Muscle layer of duodenum (tissue), 2 donors: ENCODE measurements around the gene HNRNPA0.
"Not testable (repeated sequence)": the region's sequence is repeated elsewhere in the genome, so short reads cannot be mapped to it uniquely, and the experiment has no call there.

Experiments used
- H3K27ac ChIP-seq: one replicate; pipeline ENCODE4 v1.7.0; 2013; ENCODE audit warnings: mild to moderate bottlenecking, low read length
- H3K27me3 ChIP-seq: one replicate; pipeline ENCODE4 v1.7.0; 2013; ENCODE audit warnings: low read depth, mild to moderate bottlenecking, control low read depth, low read length
- H3K36me3 ChIP-seq, 2 donors: one replicate each; pipeline ENCODE4 v1.7.0; 2013; ENCODE audit warnings: low read length in 2 of 2, control low read depth in 1 of 2, mild to moderate bottlenecking in 1 of 2; ENCODE audit not compliant: insufficient read depth in 2 of 2, control insufficient read depth in 1 of 2
- H3K4me1 ChIP-seq, 2 donors: one replicate each; pipeline ENCODE4 v1.7.0; 2013; ENCODE audit warnings: low read length in 2 of 2, mild to moderate bottlenecking in 2 of 2, control low read depth in 1 of 2, moderate library complexity in 1 of 2; ENCODE audit not compliant: insufficient read depth in 2 of 2, control insufficient read depth in 1 of 2
- H3K4me3 ChIP-seq, 2 donors: one replicate each; pipeline ENCODE4 v1.7.0; 2013; ENCODE audit warnings: low read length in 2 of 2, low read depth in 1 of 2, mild to moderate bottlenecking in 1 of 2
- H3K9me3 ChIP-seq, 2 donors: one replicate each; pipeline ENCODE4 v1.7.0; 2013; ENCODE audit warnings: low read length in 2 of 2, control low read depth in 1 of 2, mild to moderate bottlenecking in 1 of 2; ENCODE audit not compliant: control insufficient read depth in 1 of 2
- donor health status: healthy.

The HNRNPA0 gene

DNA sequence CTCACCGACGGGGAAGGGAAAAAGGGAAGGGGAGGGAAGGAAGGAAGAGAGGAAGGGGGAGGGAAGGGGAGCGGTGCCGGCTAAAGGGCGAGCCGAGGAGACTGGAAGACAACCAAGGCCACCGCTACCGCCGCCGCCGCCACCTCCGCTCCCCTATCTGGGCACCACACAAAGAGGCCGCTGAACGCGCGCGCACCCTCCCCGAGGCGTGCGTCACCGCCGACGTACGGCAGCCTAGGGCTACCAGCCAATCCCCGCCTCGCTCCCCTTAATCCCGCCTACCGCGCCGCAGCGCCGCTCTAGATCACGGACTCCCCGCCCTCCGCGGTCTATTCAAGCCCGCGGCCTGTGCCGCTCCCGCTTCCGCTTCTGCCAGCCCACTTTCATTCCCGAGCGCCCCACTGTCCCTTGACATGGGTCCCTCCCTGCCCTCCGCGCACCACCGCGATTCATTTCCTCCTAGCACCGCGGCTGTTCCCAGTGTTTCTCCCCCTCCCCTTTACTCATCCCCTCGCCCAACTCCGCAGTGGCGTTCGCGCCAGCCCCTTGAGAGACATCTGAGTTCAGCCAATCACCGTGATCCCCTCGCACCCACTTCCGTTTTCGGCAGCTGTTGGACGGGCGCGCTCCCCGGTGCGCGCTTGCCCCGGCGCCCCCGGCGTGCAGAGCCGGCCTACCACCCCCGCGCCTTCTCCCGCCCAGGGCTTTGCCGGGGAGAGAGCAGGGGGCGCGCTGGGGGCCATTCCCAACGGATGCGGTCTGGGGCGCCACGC, at the start of gene HNRNPA0:
TSS of gene HNRNPA0 (minus strand) at position 176 of the 773 bp plus-strand sequence. CDS start 297 bp downstream, outside the sequence.
- Histone ChIP-seq H3K36me3 (peaks cover 4 to 7% of the 10 kb centered on the region in 2 donors), H3K27me3 (no peaks in the 10 kb centered on the region), H3K4me1 (peaks cover 11 to 24% of the 10 kb centered on the region in 2 donors), H3K27ac (peak within 1 kb of the TSS; percentile 99), H3K9me3 (no peaks in the 10 kb centered on the region), H3K4me3 (peak within 1 kb of the TSS; percentile 88 to 94)

DNA sequence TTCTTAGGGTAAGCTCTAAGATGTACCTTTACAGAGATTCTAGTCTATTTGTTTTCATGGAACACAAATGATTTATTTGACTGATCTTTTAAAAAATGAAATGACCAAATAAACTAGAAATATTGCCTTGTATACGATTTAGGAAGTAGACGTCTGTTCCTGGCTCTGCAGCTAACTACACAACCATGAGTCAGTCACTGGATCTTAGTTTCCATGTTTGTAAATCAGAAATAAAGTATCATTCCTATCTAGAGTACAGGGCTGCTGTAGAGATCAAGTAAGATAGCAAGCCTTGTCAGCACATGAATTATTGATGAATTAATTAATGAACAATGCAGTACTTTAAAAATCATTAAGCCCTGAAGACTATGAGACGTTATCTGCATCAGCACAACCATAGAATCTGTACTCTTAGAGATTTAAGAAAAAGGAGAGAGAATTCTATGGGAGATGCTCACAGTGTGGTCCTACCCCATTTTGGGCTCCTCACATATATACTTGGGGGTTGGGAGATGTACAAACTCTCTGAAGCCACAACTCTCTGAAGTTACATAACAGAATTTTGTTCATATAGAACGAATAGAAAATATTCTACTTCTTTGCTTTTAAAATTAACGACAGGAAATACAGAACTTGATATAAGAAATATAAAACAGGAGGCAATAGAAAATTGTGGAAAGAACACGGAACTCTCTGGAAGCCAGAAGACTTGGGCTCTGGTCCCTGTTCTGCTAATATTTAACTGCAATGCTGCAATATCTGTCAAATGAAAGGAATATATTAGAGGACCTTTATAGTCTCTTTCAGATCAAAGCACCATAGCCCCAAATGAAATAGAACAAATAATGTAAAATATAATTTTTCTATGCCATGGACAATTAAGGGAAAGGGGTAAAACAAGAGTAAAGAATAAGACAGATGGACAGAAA, 48.4 kb upstream of the HNRNPA0 start:
- no peaks in the 10 kb centered on the region for H3K9me3 ChIP-seq
- peak overlapping the region; percentile 21 for H3K27ac ChIP-seq
- peak overlapping the region in 1 of 2 donors; percentile 3 for H3K4me3 ChIP-seq
- H3K4me1 ChIP-seq, result no peaks in the 10 kb centered on the region
- H3K27me3 ChIP-seq, result no peaks in the 10 kb centered on the region
- no peaks in the 10 kb centered on the region for H3K36me3 ChIP-seq

DNA sequence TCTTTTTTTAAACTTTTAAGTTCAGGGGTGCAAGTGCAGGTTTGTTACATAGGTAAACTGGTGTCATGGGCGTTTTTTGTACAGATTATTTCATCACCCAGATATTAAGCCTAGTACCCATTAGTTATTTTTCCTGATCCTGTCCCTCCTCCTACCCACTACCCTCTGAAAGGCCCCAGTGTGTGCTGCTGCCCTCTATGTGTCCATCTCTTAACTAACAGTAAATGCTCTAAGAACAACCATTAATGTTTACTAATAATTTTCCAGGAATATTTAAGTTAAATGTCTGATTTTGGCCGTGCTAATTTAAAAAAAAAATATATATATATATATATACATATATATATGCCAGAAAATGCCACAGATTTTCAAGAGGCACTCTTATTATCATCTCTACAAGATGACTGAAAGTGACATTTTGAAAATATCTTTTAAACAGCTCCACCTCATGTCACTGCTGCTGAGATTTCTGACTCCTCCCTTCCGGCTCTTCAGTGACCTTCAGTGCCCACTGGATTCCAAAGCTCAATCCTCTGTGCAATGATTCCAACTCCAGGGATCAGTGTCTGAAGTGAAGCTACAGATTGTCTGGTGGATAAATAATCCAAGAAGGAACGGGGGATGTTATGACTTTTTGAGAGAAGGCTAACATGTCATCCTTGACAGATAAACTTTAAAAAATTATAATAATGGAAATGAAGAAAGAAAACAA, 46.7 kb upstream of the HNRNPA0 start:
- Histone ChIP-seq H3K9me3 (no peaks in the 10 kb centered on the region), H3K4me3 (no peak overlapping the region), H3K4me1 (no peaks in the 10 kb centered on the region), H3K36me3 (no peaks in the 10 kb centered on the region), H3K27me3 (no peaks in the 10 kb centered on the region), H3K27ac (no peak overlapping the region)

DNA sequence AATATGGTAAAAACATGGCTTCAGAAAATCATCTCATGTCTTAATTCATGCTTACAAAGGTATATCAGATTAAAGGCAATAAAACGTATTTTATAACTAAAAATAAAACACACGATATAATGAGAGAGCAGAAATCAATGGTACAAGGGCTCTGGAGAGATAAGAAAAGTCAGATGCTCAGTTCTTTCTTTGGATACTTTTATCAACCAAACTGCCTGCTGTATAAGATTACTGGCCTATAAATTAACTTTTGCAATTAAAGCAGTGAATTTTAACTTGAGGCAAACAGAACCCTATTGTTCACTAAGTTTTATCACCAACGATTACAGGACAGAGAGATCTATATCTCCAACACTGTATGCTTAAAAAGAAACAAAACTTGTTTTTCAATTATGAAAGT, 42.1 kb upstream of the HNRNPA0 start:
- no peak overlapping the region for H3K4me3 ChIP-seq
- H3K27ac ChIP-seq, result no peak overlapping the region
- H3K4me1 ChIP-seq, result peaks cover 0 to 4% of the 10 kb centered on the region in 2 donors
- no peaks in the 10 kb centered on the region for H3K9me3 ChIP-seq
- H3K27me3 ChIP-seq, result no peaks in the 10 kb centered on the region
- H3K36me3 ChIP-seq, result no peaks in the 10 kb centered on the region

DNA sequence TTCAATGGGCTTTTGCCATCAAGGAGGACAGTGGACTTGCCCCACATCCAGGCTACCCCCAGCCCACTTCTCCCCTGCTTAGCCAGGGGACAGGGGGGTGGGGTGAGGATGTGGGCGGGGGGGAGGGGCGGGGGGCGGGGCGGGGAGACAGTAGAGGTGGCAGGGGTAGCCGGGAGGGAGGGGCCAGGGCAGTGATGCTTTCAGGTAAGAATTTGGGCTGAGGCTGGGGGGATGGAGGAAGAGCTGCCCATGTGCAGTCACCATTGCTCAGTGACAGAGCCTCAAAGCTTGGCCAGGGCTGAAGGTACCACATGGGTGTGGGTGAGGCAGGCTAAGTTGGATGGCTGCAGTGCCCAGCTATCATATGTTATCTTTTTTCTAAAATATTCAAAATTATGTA, 40.7 kb upstream of the HNRNPA0 start:
- no peaks in the 10 kb centered on the region for H3K9me3 ChIP-seq
- no peaks in the 10 kb centered on the region for H3K36me3 ChIP-seq
- no peaks in the 10 kb centered on the region for H3K27me3 ChIP-seq
- H3K4me3 ChIP-seq, result no peak overlapping the region
- H3K27ac ChIP-seq, result no peak overlapping the region
- H3K4me1 ChIP-seq, result peaks cover 0 to 4% of the 10 kb centered on the region in 2 donors

DNA sequence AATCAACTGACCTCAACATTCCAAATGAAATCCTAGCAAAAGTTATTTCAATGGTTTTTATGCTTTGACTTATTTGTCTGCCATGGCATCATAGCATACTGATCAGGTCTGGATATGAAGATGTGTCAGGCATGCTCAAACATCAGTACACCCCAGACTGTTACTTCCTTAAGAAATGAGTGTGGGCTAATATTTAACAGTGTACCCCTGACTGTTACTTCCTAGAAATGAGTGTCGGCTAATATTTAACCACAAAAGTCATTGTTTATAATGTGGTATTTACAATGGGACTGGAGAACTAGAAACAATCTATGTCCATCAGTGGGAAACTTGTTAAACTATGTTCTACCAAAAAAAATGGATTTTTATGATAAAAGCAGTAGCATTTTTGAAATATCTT, 38.1 kb upstream of the HNRNPA0 start:
- no peaks in the 10 kb centered on the region for H3K9me3 ChIP-seq
- no peak overlapping the region for H3K4me3 ChIP-seq
- H3K27ac ChIP-seq, result no peak overlapping the region
- H3K4me1 ChIP-seq, result peaks cover 0 to 4% of the 10 kb centered on the region in 2 donors
- H3K27me3 ChIP-seq, result no peaks in the 10 kb centered on the region
- no peaks in the 10 kb centered on the region for H3K36me3 ChIP-seq

DNA sequence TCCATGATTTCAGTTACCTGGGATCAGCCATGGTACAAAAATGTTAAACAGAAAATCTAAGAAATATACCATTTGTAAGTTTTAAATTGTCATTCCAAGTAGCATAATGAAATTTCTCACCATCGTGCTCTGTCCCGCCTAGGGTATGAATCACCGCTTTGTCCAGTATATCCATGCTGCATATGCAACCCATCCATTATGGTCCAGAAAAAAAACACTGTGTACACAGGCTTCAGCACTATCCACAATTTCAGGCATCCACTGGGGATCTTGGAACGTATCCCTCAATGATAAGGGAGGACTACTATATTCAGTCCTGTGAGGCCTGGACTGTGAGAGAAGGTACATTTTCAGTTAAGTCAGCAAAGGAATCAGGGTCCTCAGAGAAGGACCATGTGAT, 37.6 kb upstream of the HNRNPA0 start:
- no peaks in the 10 kb centered on the region for H3K36me3 ChIP-seq
- H3K27ac ChIP-seq, result no peak overlapping the region
- H3K27me3 ChIP-seq, result no peaks in the 10 kb centered on the region
- H3K4me1 ChIP-seq, result peaks cover 0 to 4% of the 10 kb centered on the region in 2 donors
- H3K9me3 ChIP-seq, result no peaks in the 10 kb centered on the region
- no peak overlapping the region for H3K4me3 ChIP-seq

DNA sequence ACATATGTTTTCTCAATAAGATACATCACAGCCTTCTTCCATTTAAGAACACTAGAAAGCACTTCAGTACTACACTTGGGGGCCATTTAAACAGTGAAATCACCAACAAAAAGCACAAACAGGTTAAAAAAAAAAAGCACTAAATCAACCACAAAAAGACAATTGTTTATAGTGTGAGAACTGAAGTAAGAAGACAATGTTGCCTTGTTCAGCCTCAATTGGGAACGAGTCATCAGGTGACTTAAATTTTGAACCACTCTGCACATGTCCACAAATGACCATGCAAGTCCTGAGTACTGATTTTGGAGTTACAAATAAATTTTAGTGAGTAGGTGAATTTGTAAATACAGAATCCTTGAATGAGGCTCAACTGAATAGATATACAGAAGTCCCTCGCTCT, 37.2 kb upstream of the HNRNPA0 start:
- no peaks in the 10 kb centered on the region for H3K9me3 ChIP-seq
- no peaks in the 10 kb centered on the region for H3K27me3 ChIP-seq
- H3K27ac ChIP-seq, result no peak overlapping the region
- H3K36me3 ChIP-seq, result no peaks in the 10 kb centered on the region
- no peak overlapping the region for H3K4me3 ChIP-seq
- peaks cover 0 to 4% of the 10 kb centered on the region in 2 donors for H3K4me1 ChIP-seq

DNA sequence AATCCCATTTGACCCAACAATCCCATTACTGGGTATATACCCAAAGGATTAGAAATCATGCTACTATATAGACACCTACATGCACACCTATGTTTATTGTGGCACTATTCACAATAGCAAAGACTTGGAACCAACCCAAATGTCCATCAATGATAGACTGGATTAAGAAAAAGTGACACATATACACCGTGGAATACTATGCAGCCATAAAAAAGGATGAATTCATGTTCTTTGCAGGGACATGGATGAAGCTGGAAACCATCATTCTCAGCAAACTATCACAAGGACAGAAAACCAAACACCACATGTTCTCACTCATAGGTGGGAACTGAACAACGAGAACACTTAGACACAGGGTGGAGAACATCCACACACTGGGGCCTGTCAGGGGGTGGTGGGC, 34.4 kb upstream of the HNRNPA0 start:
- not testable (repeated sequence) for H3K27me3 ChIP-seq, H3K9me3 ChIP-seq, H3K27ac ChIP-seq, H3K4me1 ChIP-seq, H3K4me3 ChIP-seq, H3K36me3 ChIP-seq

DNA sequence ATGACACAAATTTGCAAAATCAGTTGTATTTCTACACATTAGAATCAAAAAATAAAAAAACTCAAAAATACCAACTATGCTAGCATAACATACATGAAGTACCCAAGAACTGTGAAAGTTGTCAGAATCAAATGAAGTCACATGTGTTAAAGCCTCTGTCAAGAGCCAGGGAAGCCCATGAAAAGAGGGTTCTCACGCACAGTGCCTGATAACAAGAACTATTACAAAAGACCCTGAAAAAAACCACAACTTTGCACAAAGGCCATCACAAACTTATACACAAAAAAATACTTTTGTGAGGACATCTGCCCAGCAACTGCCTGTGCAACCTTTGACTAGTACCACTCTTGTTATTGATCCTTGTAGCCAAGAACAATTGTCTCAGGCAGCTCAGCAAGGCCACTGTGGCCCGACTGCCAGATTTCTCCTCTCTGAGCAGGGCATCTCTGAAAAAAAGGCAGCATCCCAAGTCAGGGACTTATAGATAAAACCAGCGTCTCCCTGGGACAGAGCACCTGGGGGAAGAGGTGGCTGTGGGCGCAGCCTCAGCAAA, 28.9 kb upstream of the HNRNPA0 start:
- no peaks in the 10 kb centered on the region for H3K36me3 ChIP-seq
- no peaks in the 10 kb centered on the region for H3K9me3 ChIP-seq
- H3K4me1 ChIP-seq, result no peaks in the 10 kb centered on the region
- H3K27me3 ChIP-seq, result no peaks in the 10 kb centered on the region
- H3K27ac ChIP-seq, result no peak overlapping the region
- no peak overlapping the region for H3K4me3 ChIP-seq

DNA sequence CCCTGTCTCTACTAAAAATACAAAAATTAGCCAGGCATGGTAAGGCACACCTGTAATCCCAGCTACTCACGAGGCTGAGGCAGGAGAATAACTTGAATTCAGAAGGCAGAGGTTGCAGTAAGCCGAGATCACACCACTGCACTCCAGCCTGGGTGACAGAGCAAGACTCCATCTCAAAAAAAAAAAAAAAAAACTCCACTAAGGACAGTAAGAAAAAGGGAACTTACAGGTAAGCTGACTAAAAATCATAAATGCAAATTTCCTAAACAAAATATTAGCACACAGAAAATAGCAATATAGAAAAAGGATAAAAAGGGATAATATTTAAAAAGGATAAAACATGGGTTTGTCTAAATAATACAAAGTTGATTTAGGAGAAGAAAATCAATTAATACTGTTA, 27.9 kb upstream of the HNRNPA0 start:
- H3K27me3 ChIP-seq, result no peaks in the 10 kb centered on the region

More for the DNA sequence above, 27.9 kb upstream of the HNRNPA0 start:
- H3K9me3 ChIP-seq, result no peaks in the 10 kb centered on the region
- H3K36me3 ChIP-seq, result no peaks in the 10 kb centered on the region
- no peaks in the 10 kb centered on the region for H3K4me1 ChIP-seq
- no peak overlapping the region for H3K4me3 ChIP-seq
- no peak overlapping the region for H3K27ac ChIP-seq
